Measurements from ENCODE around the gene TIMM23. TPM values are rescaled to one million over a fixed set of nuclear protein-coding genes. Genes with fewer than 3 reads are reported as not detected.
"Not testable (repeated sequence)": the region's sequence is repeated elsewhere in the genome, so short reads cannot be mapped to it uniquely, and the experiment has no call there.

TIMM23 gene
- total RNA-seq, 1 donor from 2014 or later, result 93.2 TPM

- FAIRE-seq, result no peak
- Mint-ChIP-seq H3K9me3 (ENCODE audit: unreplicated experiment) (no peaks in the 10 kb centered on the region), H3K36me3 (ENCODE audit: low read depth, unreplicated experiment) (no peaks in the 10 kb centered on the region), H3K27ac (ENCODE audit: unreplicated experiment) (no peak within 1 kb of the TSS), H3K27me3 (ENCODE audit: low read depth, unreplicated experiment) (peaks cover 36% of the 10 kb centered on the region), H3K4me1 (ENCODE audit: low read depth, unreplicated experiment) (peaks cover 6% of the 10 kb centered on the region), H3K4me3 (ENCODE audit: unreplicated experiment) (no peak within 1 kb of the TSS)
- H3K9me3 ChIP-seq (ENCODE audit: insufficient read depth, low read depth, low read length), result no peaks in the 10 kb centered on the region
- no peaks in the 10 kb centered on the region for H3K79me2 ChIP-seq (ENCODE audit: insufficient read depth, low read length)
- H3K4me3 ChIP-seq (ENCODE audit: insufficient read depth, low read depth, low read length), result no peak within 1 kb of the TSS
- no peaks in the 10 kb centered on the region for H4K20me1 ChIP-seq (ENCODE audit: insufficient read depth, low read length)
- peaks cover 5% of the 10 kb centered on the region for H3K27me3 ChIP-seq (ENCODE audit: insufficient read depth, low read length)
- no peak within 1 kb of the TSS for H3K27ac ChIP-seq (ENCODE audit: low read depth, low read length)
- no peak within 1 kb of the TSS for H3K4me2 ChIP-seq (ENCODE audit: low read length)
- no peak within 1 kb of the TSS for H2AFZ ChIP-seq (ENCODE audit: low read depth, low read length)
- H3K9ac ChIP-seq (ENCODE audit: low read length), result no peak within 1 kb of the TSS
- no peaks in the 10 kb centered on the region for H3K4me1 ChIP-seq (ENCODE audit: insufficient read depth, low read length)
- no peaks in the 10 kb centered on the region for H3K36me3 ChIP-seq (ENCODE audit: insufficient read depth, low read length)
- TF ChIP-seq CTCF (IDR thresholded peaks at IDR 0.05; ENCODE audit: insufficient read depth, low read depth, low read length) (no peak), EZH2 (IDR thresholded peaks at IDR 0.05; ENCODE audit: insufficient read depth, low read length) (no peak)
- no peak for DNase-seq (ENCODE audit: low read depth)
Observed at GRCh38 chr10:46046261-46046660, 74.0 kb downstream of the TIMM23 start, which contains the start of gene MSMB. Gene MSMB (minus strand): TSS chr10:46046269. CDS start chr10:46046237, 32 bp downstream.

- Mint-ChIP-seq H3K27ac (ENCODE audit: unreplicated experiment) (no peak overlapping the region), H3K36me3 (ENCODE audit: low read depth, unreplicated experiment) (no peaks in the 10 kb centered on the region), H3K4me3 (ENCODE audit: unreplicated experiment) (no peak overlapping the region), H3K4me1 (ENCODE audit: low read depth, unreplicated experiment) (peaks cover 13% of the 10 kb centered on the region), H3K9me3 (ENCODE audit: unreplicated experiment) (no peaks in the 10 kb centered on the region), H3K27me3 (ENCODE audit: low read depth, unreplicated experiment) (peaks cover 35% of the 10 kb centered on the region)
- Histone ChIP-seq H3K36me3 (ENCODE audit: insufficient read depth, low read length) (no peaks in the 10 kb centered on the region), H3K4me2 (ENCODE audit: low read length) (no peak overlapping the region), H3K27ac (ENCODE audit: low read depth, low read length) (no peak overlapping the region), H2AFZ (ENCODE audit: low read depth, low read length) (no peak overlapping the region), H3K4me3 (ENCODE audit: insufficient read depth, low read depth, low read length) (no peak overlapping the region), H4K20me1 (ENCODE audit: insufficient read depth, low read length) (no peaks in the 10 kb centered on the region), H3K9me3 (ENCODE audit: insufficient read depth, low read depth, low read length) (no peaks in the 10 kb centered on the region), H3K27me3 (ENCODE audit: insufficient read depth, low read length) (peaks cover 5% of the 10 kb centered on the region), H3K4me1 (ENCODE audit: insufficient read depth, low read length) (no peaks in the 10 kb centered on the region), H3K79me2 (ENCODE audit: insufficient read depth, low read length) (no peaks in the 10 kb centered on the region), H3K9ac (ENCODE audit: low read length) (no peak overlapping the region)
- TF ChIP-seq EZH2 (IDR thresholded peaks at IDR 0.05; ENCODE audit: insufficient read depth, low read length) (no peak), CTCF (IDR thresholded peaks at IDR 0.05; ENCODE audit: insufficient read depth, low read depth, low read length) (no peak)
- FAIRE-seq (no peak), DNase-seq (ENCODE audit: low read depth) (no peak)
Observed at GRCh38 chr10:46048152-46048551, 75.9 kb downstream of the TIMM23 start.

GRCh38 chr10:46049497-46049831, 77.2 kb downstream of the TIMM23 start:
- not testable (repeated sequence) for H4K20me1 ChIP-seq (ENCODE audit: insufficient read depth, low read length); H3K27ac Mint-ChIP-seq (ENCODE audit: unreplicated experiment); H3K9me3 ChIP-seq (ENCODE audit: insufficient read depth, low read depth, low read length); H3K4me3 ChIP-seq (ENCODE audit: insufficient read depth, low read depth, low read length); H3K27me3 ChIP-seq (ENCODE audit: insufficient read depth, low read length); DNase-seq (ENCODE audit: low read depth); H2AFZ ChIP-seq (ENCODE audit: low read depth, low read length); H3K9me3 Mint-ChIP-seq (ENCODE audit: unreplicated experiment); H3K9ac ChIP-seq (ENCODE audit: low read length); H3K79me2 ChIP-seq (ENCODE audit: insufficient read depth, low read length); H3K36me3 Mint-ChIP-seq (ENCODE audit: low read depth, unreplicated experiment); H3K36me3 ChIP-seq (ENCODE audit: insufficient read depth, low read length); H3K4me3 Mint-ChIP-seq (ENCODE audit: unreplicated experiment); H3K4me2 ChIP-seq (ENCODE audit: low read length); H3K4me1 ChIP-seq (ENCODE audit: insufficient read depth, low read length); FAIRE-seq; H3K27ac ChIP-seq (ENCODE audit: low read depth, low read length)
- peaks cover 28% of the 10 kb centered on the region for H3K27me3 Mint-ChIP-seq (ENCODE audit: low read depth, unreplicated experiment)
- peaks cover 15% of the 10 kb centered on the region for H3K4me1 Mint-ChIP-seq (ENCODE audit: low read depth, unreplicated experiment)

All from astrocyte (in vitro differentiated cells and primary cell).